HEK293T (cell line): ENCODE measurements around the gene NADSYN1.

Experiments used
- FOXK2 ChIP-seq: fragments of 450-650 bp; IDR thresholded peaks from 2 replicates; pipeline ENCODE4 v1.6.1; 2016; ENCODE audit warnings: mild to moderate bottlenecking
- FOXM1 ChIP-seq: fragments of 450-650 bp; IDR thresholded peaks from 2 replicates; pipeline ENCODE4 v1.6.1; 2017; ENCODE audit warnings: mild to moderate bottlenecking, borderline replicate concordance
- HDGF ChIP-seq: fragments of 450-650 bp; IDR thresholded peaks from 2 replicates; pipeline ENCODE4 v1.6.1; 2017; ENCODE audit warnings: antibody characterized with exemption, borderline replicate concordance
- SP1 ChIP-seq: fragments of 450-650 bp; IDR thresholded peaks from 2 replicates; pipeline ENCODE4 v1.6.1; 2017
- TF ChIP-seq, protein P1 (sequence below): fragments of 450-650 bp; IDR thresholded peaks from 2 replicates; pipeline ENCODE4 v1.6.1; 2016

DNA sequence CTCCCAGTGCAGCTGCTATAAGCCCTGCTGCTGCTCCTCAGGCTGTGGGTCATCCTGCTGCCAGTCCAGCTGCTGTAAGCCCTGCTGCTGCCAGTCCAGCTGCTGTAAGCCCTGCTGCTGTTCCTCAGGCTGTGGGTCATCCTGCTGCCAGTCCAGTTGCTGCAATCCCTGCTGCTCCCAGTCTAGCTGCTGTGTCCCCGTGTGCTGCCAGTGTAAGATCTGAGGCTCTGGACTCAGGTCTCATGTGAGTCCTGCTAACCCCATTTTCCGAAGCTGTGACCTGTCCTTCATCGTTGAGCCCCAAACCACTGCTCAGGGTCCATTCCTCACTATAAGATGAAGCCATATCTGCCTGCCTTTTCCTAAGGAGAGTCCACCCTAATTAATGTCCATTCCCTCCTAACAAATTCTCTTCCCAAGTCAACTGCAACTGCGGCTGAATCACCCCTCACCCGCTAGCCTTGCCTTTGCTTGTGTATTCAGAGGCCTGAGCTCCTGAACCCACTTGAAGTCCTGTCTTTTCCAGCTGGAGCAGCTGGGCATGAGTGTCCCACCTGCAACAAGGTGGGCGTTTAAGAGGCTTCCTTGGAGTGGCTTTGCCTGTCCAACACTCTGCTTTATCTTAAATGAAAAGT lies 74.7 kb downstream of the NADSYN1 start:
- TF ChIP-seq SP1 (no peak), FOXM1 (no peak), FOXK2 (no peak), HDGF (no peak)
- TF ChIP-seq, protein P1, sequence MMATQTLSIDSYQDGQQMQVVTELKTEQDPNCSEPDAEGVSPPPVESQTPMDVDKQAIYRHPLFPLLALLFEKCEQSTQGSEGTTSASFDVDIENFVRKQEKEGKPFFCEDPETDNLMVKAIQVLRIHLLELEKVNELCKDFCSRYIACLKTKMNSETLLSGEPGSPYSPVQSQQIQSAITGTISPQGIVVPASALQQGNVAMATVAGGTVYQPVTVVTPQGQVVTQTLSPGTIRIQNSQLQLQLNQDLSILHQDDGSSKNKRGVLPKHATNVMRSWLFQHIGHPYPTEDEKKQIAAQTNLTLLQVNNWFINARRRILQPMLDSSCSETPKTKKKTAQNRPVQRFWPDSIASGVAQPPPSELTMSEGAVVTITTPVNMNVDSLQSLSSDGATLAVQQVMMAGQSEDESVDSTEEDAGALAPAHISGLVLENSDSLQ: no peak
